Karpas-422 (cell line): ENCODE measurements around the gene STK33. TPM values are rescaled to one million over a fixed set of nuclear protein-coding genes. Genes with fewer than 3 reads are reported as not detected.
"Not testable (repeated sequence)": the region's sequence is repeated elsewhere in the genome, so short reads cannot be mapped to it uniquely, and the experiment has no call there.

ENCODE experiments used
- DNase-seq: peaks from one replicate; pipeline ENCODE4 v3.0.0-alpha.2; 2015
- H2AFZ ChIP-seq: fragments of 200-600 bp; sonication (generic); 2 replicates; pipeline ENCODE4 v1.6.1; 2014; ENCODE audit warnings: antibody characterized with exemption, low read length, mixed read lengths
- H3K27ac ChIP-seq: fragments of 200-600 bp; sonication (generic); 2 replicates; pipeline ENCODE4 v1.5.1; 2014; ENCODE audit warnings: mild to moderate bottlenecking, low read length, moderate library complexity
- H3K27me3 ChIP-seq: fragments of 200-600 bp; sonication (generic); 2 replicates; pipeline ENCODE4 v1.6.1; 2014; ENCODE audit warnings: low read length, mixed read lengths
- H3K36me3 ChIP-seq: fragments of 200-600 bp; sonication (generic); 2 replicates; pipeline ENCODE4 v1.6.1; 2014; ENCODE audit warnings: low read length, mixed read lengths; ENCODE audit not compliant: insufficient read depth
- H3K4me1 ChIP-seq: fragments of 200-600 bp; sonication (generic); 2 replicates; pipeline ENCODE4 v1.6.1; 2014; ENCODE audit warnings: mild to moderate bottlenecking, low read length, mixed read lengths
- H3K4me2 ChIP-seq: fragments of 200-600 bp; sonication (generic); 2 replicates; pipeline ENCODE4 v1.6.1; 2014; ENCODE audit warnings: low read length, low read depth, mild to moderate bottlenecking; ENCODE audit not compliant: poor library complexity, severe bottlenecking
- H3K4me3 ChIP-seq: fragments of 200-600 bp; sonication (generic); 2 replicates; pipeline ENCODE4 v1.5.1; 2014; ENCODE audit warnings: mild to moderate bottlenecking, antibody characterized with exemption, low read length, mixed read lengths
- H3K79me2 ChIP-seq: fragments of 200-600 bp; sonication (generic); 2 replicates; pipeline ENCODE4 v1.6.1; 2014; ENCODE audit warnings: mild to moderate bottlenecking, low read length, mixed read lengths
- H3K9ac ChIP-seq: fragments of 200-600 bp; sonication (generic); 2 replicates; pipeline ENCODE4 v1.6.0; 2014; ENCODE audit warnings: low read length
- H3K9me2 ChIP-seq: fragments of 200-600 bp; sonication (generic), shearing (Covaris generic); replicated peaks from 2 replicates; pipeline ENCODE4 v1.6.0; 2014; ENCODE audit warnings: mild to moderate bottlenecking, low read length, moderate library complexity; ENCODE audit not compliant: insufficient read depth
- H3K9me3 ChIP-seq: fragments of 300-700, 200-600 bp; sonication (generic); 2 replicates; pipeline ENCODE4 v1.6.1; 2014; ENCODE audit warnings: low read length, mixed read lengths
- H4K20me1 ChIP-seq: fragments of 200-600 bp; sonication (generic); 2 replicates; pipeline ENCODE4 v1.6.1; 2014; ENCODE audit warnings: mild to moderate bottlenecking, antibody characterized with exemption, low read length, low read depth; ENCODE audit not compliant: insufficient read depth
- total RNA-seq: library from RNA; depleted of rRNA; stranded (reverse); fragments of >200 nt; shearing (Covaris generic); gene quantifications from 2 replicates; pipeline ENCODE4 v1.2.3, GENCODE V29; 2014; ENCODE audit warnings: low replicate concordance

STK33 gene
- total RNA-seq, 1 experiment from 2014 or later: 20.2 TPM

GRCh38 chr11:8480858-8481257 lies 113.2 kb downstream of the STK33 start:
- no peak overlapping the region for H3K4me3 ChIP-seq
- H4K20me1 ChIP-seq: peaks cover 10% of the 10 kb centered on the region; the same call in 1 of the 2 replicates
- no peaks in the 10 kb centered on the region for H3K9me3 ChIP-seq
- no peak overlapping the region for H3K9ac ChIP-seq
- no peak overlapping the region for H2AFZ ChIP-seq
- no peaks in the 10 kb centered on the region for H3K9me2 ChIP-seq
- H3K36me3 ChIP-seq: no peaks in the 10 kb centered on the region
- H3K79me2 ChIP-seq: no peaks in the 10 kb centered on the region
- H3K4me2 ChIP-seq: no peak overlapping the region
- H3K27me3 ChIP-seq: no peaks in the 10 kb centered on the region
- no peak overlapping the region for H3K27ac ChIP-seq
- no peaks in the 10 kb centered on the region for H3K4me1 ChIP-seq
- no peak for DNase-seq

DNA sequence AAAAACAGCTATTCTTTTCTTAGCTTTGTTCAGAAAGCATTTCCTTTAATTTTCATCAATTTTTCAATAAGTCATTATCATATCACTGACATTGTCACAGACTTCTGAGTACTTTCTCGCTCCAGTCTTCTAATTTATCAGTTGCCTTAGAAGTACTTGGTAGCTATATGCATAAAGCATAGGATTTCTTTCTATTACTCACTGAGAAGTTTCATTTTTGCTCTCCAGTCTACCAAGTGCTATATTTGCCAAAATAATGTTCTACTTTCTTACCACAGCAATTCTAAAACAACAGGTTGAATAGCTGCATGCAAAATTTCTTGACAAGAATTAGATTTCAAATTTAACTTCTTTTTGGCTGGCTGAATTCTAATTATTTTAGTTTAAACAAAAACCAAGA lies 116.3 kb downstream of the STK33 start:
- no peak for DNase-seq
- H3K9me3 ChIP-seq: no peaks in the 10 kb centered on the region
- no peak overlapping the region for H3K9ac ChIP-seq
- no peaks in the 10 kb centered on the region for H3K27me3 ChIP-seq
- H2AFZ ChIP-seq: no peak overlapping the region
- no peak overlapping the region for H3K4me3 ChIP-seq
- H3K9me2 ChIP-seq: no peaks in the 10 kb centered on the region
- no peak overlapping the region for H3K4me2 ChIP-seq
- no peak overlapping the region for H3K27ac ChIP-seq
- H3K36me3 ChIP-seq: no peaks in the 10 kb centered on the region
- no peaks in the 10 kb centered on the region for H3K79me2 ChIP-seq
- H4K20me1 ChIP-seq: no peaks in the 10 kb centered on the region; the same call in 1 of the 2 replicates
- H3K4me1 ChIP-seq: no peaks in the 10 kb centered on the region

GRCh38 chr11:8477151-8477550 lies 116.9 kb downstream of the STK33 start:
- no peak overlapping the region for H3K27ac ChIP-seq
- H3K4me2 ChIP-seq: no peak overlapping the region
- H3K36me3 ChIP-seq: no peaks in the 10 kb centered on the region
- H3K9ac ChIP-seq: no peak overlapping the region
- H3K27me3 ChIP-seq: no peaks in the 10 kb centered on the region
- H3K4me3 ChIP-seq: no peak overlapping the region
- H3K9me3 ChIP-seq: no peaks in the 10 kb centered on the region
- DNase-seq: no peak
- no peaks in the 10 kb centered on the region for H3K9me2 ChIP-seq
- no peaks in the 10 kb centered on the region for H3K79me2 ChIP-seq
- no peak overlapping the region for H2AFZ ChIP-seq
- no peaks in the 10 kb centered on the region; the same call in 1 of the 2 replicates for H4K20me1 ChIP-seq
- H3K4me1 ChIP-seq: no peaks in the 10 kb centered on the region

DNA sequence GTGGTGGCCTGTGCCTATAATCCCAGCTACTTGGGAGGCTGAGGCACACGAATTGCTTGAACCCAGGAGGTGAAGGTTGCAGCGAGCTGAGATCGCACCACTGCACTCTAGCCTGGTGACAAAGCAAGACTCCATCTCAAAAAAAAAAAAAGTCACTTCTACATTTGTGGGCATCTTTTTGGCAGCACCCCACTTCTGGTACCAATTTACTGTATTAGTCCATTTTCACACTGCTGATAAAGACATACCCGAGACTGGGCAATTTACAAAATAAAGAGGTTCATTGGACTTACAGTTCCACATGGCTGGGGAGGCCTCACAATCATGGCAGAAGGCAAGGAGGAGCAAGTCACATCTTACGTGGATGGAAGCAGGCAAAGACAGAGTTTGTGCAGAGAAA lies 126.2 kb downstream of the STK33 start:
- H3K9me2 ChIP-seq, H3K4me3 ChIP-seq, H3K27me3 ChIP-seq, H4K20me1 ChIP-seq, H3K79me2 ChIP-seq, H3K4me1 ChIP-seq, H2AFZ ChIP-seq, H3K27ac ChIP-seq, H3K9ac ChIP-seq, H3K9me3 ChIP-seq, DNase-seq, H3K36me3 ChIP-seq, H3K4me2 ChIP-seq: not testable (repeated sequence)

DNA sequence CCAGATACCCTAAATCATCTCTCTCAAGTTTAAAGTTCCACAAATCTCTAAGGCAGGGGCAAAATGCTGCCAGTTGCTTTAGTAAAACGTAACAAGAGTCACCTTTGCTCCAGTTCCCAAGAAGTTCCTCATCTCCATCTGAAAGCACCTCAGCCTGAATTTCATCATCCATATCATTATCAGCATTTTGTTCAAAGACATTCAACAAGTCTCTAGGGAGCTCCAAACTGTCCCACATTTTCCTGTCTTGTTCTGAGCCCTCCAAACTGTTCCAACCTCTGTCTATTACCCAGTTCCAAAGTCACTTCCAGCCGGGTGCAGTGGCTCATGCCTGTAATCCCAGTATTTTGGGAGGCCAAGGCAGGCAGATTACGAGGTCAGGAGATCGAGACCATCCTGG lies 126.7 kb downstream of the STK33 start:
- not testable (repeated sequence) for H2AFZ ChIP-seq, H3K4me1 ChIP-seq

GRCh38 chr11:8466884-8467283 lies 127.1 kb downstream of the STK33 start:
- not testable (repeated sequence) for H3K4me1 ChIP-seq, DNase-seq, H3K36me3 ChIP-seq, H3K27me3 ChIP-seq, H4K20me1 ChIP-seq, H3K79me2 ChIP-seq, H2AFZ ChIP-seq, H3K9me3 ChIP-seq, H3K4me3 ChIP-seq, H3K27ac ChIP-seq, H3K4me2 ChIP-seq, H3K9me2 ChIP-seq, H3K9ac ChIP-seq

More for the DNA sequence above, 126.7 kb downstream of the STK33 start:
- H3K27me3 ChIP-seq, H3K9me3 ChIP-seq, H4K20me1 ChIP-seq, H3K79me2 ChIP-seq, DNase-seq, H3K9me2 ChIP-seq, H3K27ac ChIP-seq, H3K4me2 ChIP-seq, H3K4me3 ChIP-seq, H3K9ac ChIP-seq, H3K36me3 ChIP-seq: not testable (repeated sequence)

DNA sequence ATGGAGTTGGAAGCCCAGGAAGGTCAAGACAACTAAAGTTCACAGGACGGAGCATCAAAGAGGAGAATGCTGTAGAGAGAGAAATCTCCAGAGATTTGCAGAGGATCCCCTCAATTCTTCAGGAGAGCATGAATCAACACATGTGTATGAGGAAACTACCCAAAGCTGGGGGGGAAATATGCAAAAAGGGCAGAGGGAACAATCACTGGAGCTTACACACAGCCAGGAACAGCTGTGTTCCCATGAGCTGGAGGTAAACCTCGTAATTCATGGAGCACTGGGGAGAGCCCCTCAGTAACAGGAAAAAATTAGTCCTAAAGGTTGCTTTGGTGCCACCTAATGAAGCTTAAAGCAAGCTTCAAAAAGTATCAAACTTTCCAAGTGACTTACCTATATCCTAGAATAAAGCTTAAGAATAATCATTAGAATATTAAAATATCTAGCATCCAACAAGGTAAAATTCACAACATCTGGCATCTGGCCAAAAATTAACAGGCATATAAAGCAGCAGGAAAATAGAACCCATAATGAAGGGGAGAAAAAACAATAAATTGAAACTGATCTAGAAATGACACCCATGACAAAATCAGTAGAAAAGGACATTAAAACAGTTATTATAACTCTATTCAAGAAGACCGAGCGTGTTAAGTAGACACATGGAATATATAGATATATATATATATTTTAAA lies 134.2 kb downstream of the STK33 start:
- H3K27me3 ChIP-seq: no peaks in the 10 kb centered on the region
- H3K79me2 ChIP-seq: no peaks in the 10 kb centered on the region
- no peak overlapping the region for H3K27ac ChIP-seq
- H3K9me2 ChIP-seq: no peaks in the 10 kb centered on the region
- H3K4me2 ChIP-seq: no peak overlapping the region
- H3K4me1 ChIP-seq: no peaks in the 10 kb centered on the region
- no peak overlapping the region for H3K9ac ChIP-seq
- no peak overlapping the region for H2AFZ ChIP-seq
- H3K36me3 ChIP-seq: no peaks in the 10 kb centered on the region
- DNase-seq: no peak
- no peaks in the 10 kb centered on the region for H4K20me1 ChIP-seq
- H3K9me3 ChIP-seq: no peaks in the 10 kb centered on the region
- no peak overlapping the region for H3K4me3 ChIP-seq

GRCh38 chr11:8442301-8442700 lies 151.7 kb downstream of the STK33 start:
- Histone ChIP-seq H3K9me3 (no peaks in the 10 kb centered on the region), H3K27ac (no peak overlapping the region), H3K36me3 (no peaks in the 10 kb centered on the region), H3K79me2 (no peaks in the 10 kb centered on the region), H3K9ac (no peak overlapping the region), H2AFZ (no peak overlapping the region), H3K4me2 (no peak overlapping the region), H3K4me3 (no peak overlapping the region), H3K27me3 (no peaks in the 10 kb centered on the region), H4K20me1 (no peaks in the 10 kb centered on the region), H3K9me2 (no peaks in the 10 kb centered on the region), H3K4me1 (no peaks in the 10 kb centered on the region)
- DNase-seq: no peak
